Neural crest cell (in vitro differentiated cells): ENCODE measurements around the gene BPHL. TPM values are rescaled to one million over a fixed set of nuclear protein-coding genes. Genes with fewer than 3 reads are reported as not detected.

ENCODE experiments used
- DNase-seq: peaks from one replicate; pipeline ENCODE4 v3.0.0; 2021; ENCODE audit warnings: low read depth, mixed read lengths, low spot score
- H3K27ac Mint-ChIP-seq: one replicate; pipeline ENCODE4 v1.8.0; 2021; ENCODE audit warnings: mild to moderate bottlenecking, mixed read lengths; ENCODE audit not compliant: unreplicated experiment
- H3K27me3 Mint-ChIP-seq: 2 replicates; pipeline ENCODE4 v1.8.0; 2021; ENCODE audit warnings: low read depth, mild to moderate bottlenecking, mixed read lengths
- H3K36me3 Mint-ChIP-seq: 2 replicates; pipeline ENCODE4 v1.8.0; 2021; ENCODE audit warnings: low read depth, mild to moderate bottlenecking, mixed read lengths
- H3K4me1 Mint-ChIP-seq: 2 replicates; pipeline ENCODE4 v1.8.0; 2021; ENCODE audit warnings: mixed read lengths
- H3K4me3 Mint-ChIP-seq: one replicate; pipeline ENCODE4 v1.8.0; 2021; ENCODE audit warnings: mild to moderate bottlenecking, mixed read lengths
- H3K9me3 Mint-ChIP-seq: 2 replicates; pipeline ENCODE4 v1.8.0; 2021; ENCODE audit warnings: mixed read lengths
- total RNA-seq: library from RNA; stranded (reverse); gene quantifications from 2 replicates; pipeline ENCODE4 v1.2.1, GENCODE V29; 2021
- TF ChIP-seq, protein P1 (sequence below): fragments of 200-600 bp; sonication (generic); conservative IDR thresholded peaks from 2 replicates; pipeline ENCODE4 v1.5.0; 2021; ENCODE audit warnings: antibody characterized with exemption, mild to moderate bottlenecking

The BPHL gene
- total RNA-seq, 1 donor from 2014 or later, result 45.7 TPM

DNA sequence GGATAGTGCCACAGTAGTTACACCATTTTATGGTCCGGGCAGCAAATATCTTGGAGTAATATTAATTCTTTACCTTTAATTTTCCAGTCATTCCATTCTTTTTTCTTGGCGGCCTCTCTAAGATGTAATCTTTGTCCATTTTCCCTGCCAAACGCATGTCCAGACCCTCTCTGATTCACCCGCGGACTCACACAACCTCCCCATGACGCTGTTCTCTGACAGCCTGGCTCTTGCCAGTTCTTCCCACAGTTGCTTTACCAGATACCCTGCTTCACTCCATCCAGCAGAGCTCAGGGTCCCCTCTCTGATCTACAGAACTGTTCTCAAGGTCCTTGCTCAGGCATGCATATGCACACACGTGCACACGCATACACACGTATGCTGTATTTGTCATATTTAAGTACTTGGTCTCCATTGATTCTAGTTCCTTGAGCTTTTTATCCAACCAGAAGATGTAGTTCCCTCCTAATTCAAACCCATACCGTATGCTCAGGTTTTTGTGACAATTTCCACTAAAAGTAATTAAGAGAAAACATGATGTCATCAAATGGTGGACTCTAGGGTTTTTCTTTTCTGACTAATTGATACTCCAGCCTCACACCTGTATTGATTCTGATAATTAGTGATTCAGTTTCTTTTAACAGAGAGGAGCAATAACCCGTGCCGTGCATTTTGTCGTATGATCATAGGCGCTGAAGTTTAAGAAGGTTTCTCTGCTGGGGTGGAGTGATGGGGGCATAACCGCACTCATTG is 10.0 kb downstream of the BPHL start:
- Mint-ChIP-seq H3K27me3 (no peaks in the 10 kb centered on the region), H3K4me1 (peaks cover 14% of the 10 kb centered on the region), H3K36me3 (peaks cover 9% of the 10 kb centered on the region), H3K27ac (no peak overlapping the region), H3K9me3 (no peaks in the 10 kb centered on the region), H3K4me3 (no peak overlapping the region)
- DNase-seq, result no peak
- TF ChIP-seq, protein P1, sequence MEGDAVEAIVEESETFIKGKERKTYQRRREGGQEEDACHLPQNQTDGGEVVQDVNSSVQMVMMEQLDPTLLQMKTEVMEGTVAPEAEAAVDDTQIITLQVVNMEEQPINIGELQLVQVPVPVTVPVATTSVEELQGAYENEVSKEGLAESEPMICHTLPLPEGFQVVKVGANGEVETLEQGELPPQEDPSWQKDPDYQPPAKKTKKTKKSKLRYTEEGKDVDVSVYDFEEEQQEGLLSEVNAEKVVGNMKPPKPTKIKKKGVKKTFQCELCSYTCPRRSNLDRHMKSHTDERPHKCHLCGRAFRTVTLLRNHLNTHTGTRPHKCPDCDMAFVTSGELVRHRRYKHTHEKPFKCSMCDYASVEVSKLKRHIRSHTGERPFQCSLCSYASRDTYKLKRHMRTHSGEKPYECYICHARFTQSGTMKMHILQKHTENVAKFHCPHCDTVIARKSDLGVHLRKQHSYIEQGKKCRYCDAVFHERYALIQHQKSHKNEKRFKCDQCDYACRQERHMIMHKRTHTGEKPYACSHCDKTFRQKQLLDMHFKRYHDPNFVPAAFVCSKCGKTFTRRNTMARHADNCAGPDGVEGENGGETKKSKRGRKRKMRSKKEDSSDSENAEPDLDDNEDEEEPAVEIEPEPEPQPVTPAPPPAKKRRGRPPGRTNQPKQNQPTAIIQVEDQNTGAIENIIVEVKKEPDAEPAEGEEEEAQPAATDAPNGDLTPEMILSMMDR, result no peak

DNA sequence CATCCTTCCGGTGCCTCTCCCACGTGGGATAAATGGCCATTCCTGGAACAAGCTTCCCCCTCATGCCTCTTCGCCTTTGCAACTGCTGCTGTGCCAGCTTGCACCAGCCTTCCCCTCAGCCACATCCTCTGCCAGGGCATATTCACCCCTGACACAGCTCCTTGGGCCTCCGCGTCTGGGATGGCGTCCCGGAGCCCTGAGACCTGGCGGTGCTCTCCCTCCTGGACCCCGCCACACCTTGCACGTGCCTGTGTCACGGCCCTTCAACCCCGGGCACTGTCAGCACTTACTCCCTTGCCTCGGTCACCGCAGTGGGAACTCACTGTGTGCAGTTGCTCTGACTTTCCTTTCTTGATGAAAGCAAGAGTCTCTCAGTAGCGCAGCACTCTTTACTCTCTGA is 13.2 kb downstream of the BPHL start:
- Mint-ChIP-seq H3K9me3 (no peaks in the 10 kb centered on the region), H3K4me1 (no peaks in the 10 kb centered on the region), H3K27ac (no peak overlapping the region), H3K36me3 (peaks cover 15% of the 10 kb centered on the region), H3K4me3 (no peak overlapping the region), H3K27me3 (no peaks in the 10 kb centered on the region)
- DNase-seq, result no peak
- TF ChIP-seq, protein P1, result no peak

DNA sequence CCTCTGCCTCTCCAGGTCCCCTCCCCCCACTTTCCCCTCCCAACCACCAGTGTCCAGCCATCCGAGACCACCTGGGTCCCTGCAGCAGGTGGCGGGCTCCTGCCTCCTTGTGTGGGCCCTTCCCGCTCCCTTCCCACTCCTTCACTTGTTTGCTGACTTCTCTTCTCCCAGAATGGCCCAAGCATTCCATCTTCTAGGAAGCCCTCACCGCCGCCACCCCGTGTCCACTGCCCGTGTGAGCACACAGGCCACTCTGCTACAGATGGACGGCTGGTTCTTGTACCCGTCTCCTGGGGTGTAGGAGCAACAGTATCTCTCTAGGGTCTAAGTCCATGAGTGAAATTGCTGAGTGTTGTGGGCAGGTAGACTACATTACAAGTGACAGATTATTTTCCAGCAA is 15.0 kb downstream of the BPHL start:
- DNase-seq, result no peak
- H3K27ac Mint-ChIP-seq, result no peak overlapping the region
- no peaks in the 10 kb centered on the region for H3K4me1 Mint-ChIP-seq

DNA sequence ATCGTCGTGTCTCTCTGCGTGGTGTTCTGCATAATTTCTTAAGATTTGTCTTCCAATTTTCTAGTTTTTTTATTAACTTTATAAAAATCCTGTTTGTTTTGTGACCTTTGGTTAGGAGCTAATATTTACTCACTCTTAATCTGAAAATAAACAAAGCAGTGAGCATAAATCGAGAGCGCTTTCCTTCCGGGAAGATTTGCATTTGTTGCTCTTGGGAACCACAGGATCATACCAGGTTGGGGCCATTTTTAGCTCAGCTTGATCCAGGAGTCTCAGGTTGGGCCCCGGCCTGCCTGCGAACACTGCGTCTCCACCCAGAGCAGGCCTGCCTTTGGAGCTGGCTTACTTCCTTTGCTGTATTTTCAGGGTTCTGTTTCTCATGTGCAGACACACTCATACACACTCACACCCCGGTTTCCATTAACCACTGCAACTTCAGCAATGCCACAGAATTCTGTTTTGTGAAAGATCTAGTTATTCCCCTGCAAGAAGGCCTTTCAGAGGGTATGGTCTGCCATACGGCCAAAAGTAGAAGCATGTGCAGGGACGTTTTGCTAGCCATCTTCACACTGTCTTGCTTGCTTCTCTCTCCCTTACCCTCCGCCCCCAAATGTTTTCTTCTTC is 17.3 kb downstream of the BPHL start:
- peaks cover 25% of the 10 kb centered on the region for H3K36me3 Mint-ChIP-seq
- no peak for DNase-seq
- H3K27ac Mint-ChIP-seq, result no peak overlapping the region
- H3K27me3 Mint-ChIP-seq, result no peaks in the 10 kb centered on the region
- H3K9me3 Mint-ChIP-seq, result no peaks in the 10 kb centered on the region
- no peaks in the 10 kb centered on the region for H3K4me1 Mint-ChIP-seq
- no peak overlapping the region for H3K4me3 Mint-ChIP-seq
- TF ChIP-seq, protein P1, result no peak

More for the DNA sequence above, 15.0 kb downstream of the BPHL start:
- H3K4me3 Mint-ChIP-seq, result no peak overlapping the region
- H3K36me3 Mint-ChIP-seq, result peaks cover 23% of the 10 kb centered on the region
- TF ChIP-seq, protein P1, result no peak
- no peaks in the 10 kb centered on the region for H3K9me3 Mint-ChIP-seq
- no peaks in the 10 kb centered on the region for H3K27me3 Mint-ChIP-seq

DNA sequence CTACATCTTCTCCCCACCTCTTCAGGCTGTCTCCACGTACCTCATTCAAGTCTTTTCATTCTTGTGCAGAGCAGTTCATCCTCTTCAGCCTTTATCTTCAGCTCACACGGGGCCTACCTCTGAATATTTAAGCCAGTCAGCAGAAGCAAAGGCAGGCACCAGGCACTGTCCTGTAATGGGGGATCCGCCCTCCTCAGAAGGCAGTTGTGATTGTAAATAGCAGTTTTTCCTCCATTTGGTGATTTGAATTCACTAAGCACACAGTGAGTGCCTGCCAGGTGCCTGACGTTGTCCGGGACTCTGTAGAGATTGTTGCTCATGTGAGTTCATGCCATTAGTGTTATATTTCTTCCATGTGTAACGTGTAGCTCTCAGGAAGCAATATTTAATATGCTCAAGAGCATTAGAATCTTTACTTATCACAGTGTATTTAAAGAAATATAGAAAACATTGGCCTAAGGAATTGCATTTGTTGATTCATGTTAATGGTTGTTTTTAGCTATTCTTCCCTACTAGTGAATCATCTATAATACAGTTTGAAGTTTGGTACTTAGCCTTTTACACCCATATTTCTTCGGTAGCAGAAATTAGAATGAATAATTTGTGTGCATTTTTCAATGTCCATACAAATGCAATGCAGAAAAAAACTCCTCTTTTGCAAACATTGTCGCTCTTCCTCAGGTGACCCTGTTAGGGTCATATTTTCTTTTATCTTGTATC is 17.9 kb downstream of the BPHL start:
- Mint-ChIP-seq H3K27ac (no peak overlapping the region), H3K4me1 (no peaks in the 10 kb centered on the region), H3K9me3 (no peaks in the 10 kb centered on the region), H3K4me3 (no peak overlapping the region), H3K27me3 (no peaks in the 10 kb centered on the region), H3K36me3 (peaks cover 24% of the 10 kb centered on the region)
- TF ChIP-seq, protein P1, result no peak
- no peak for DNase-seq
